Effector memory CD8-positive, alpha-beta T cell (primary cell): ENCODE data around the gene TMEM134.
"Not testable (repeated sequence)": the region's sequence is repeated elsewhere in the genome, so short reads cannot be mapped to it uniquely, and the experiment has no call there.

Experiments used
- ATAC-seq: fragments of 150-1000 bp; cut with Tn5 transposase; replicated peaks from 2 replicates; pipeline ENCODE4 v1.10.0; 2021; ENCODE audit warnings: mild to moderate bottlenecking, moderate library complexity
- DNase-seq, 3 experiments: peaks; one replicate each; pipeline ENCODE4 v3.0.0; 2021
- H3K27ac Mint-ChIP-seq, 2 donors: one replicate each; pipeline ENCODE4 v1.8.0; 2022; ENCODE audit warnings: mild to moderate bottlenecking in 2 of 2, mixed read lengths in 2 of 2, moderate library complexity in 2 of 2
- H3K27me3 Mint-ChIP-seq, 2 donors: one replicate each; pipeline ENCODE4 v1.8.0; 2022; ENCODE audit warnings: mixed read lengths in 2 of 2
- H3K36me3 Mint-ChIP-seq: one replicate; pipeline ENCODE4 v1.8.0; 2022; ENCODE audit warnings: mild to moderate bottlenecking, moderate library complexity, mixed read lengths; ENCODE audit not compliant: insufficient read depth
- H3K4me1 Mint-ChIP-seq, 2 donors: one replicate each; pipeline ENCODE4 v1.8.0; 2022; ENCODE audit warnings: low read depth in 2 of 2, mixed read lengths in 2 of 2
- H3K4me3 Mint-ChIP-seq, 2 donors: one replicate each; pipeline ENCODE4 v1.8.0; 2022; ENCODE audit warnings: mild to moderate bottlenecking in 2 of 2, mixed read lengths in 2 of 2, moderate library complexity in 2 of 2
- H3K9me3 Mint-ChIP-seq, 2 donors: one replicate each; pipeline ENCODE4 v1.8.0; 2022; ENCODE audit warnings: mixed read lengths in 2 of 2

The TMEM134 gene

GRCh38 chr11:67485873-67486361 lies 16.9 kb upstream of the TMEM134 start:
- peak overlapping the region; percentile 94 to 97 for H3K27ac Mint-ChIP-seq
- peaks cover 69% of the 10 kb centered on the region for H3K36me3 Mint-ChIP-seq
- peak; percentile 33 to 42 (median 38) for DNase-seq
- not testable (repeated sequence) for H3K9me3 Mint-ChIP-seq, H3K27me3 Mint-ChIP-seq, ATAC-seq
- peak overlapping the region; percentile 91 to 94 for H3K4me3 Mint-ChIP-seq
- peaks cover 62 to 67% of the 10 kb centered on the region in 2 donors for H3K4me1 Mint-ChIP-seq

GRCh38 chr11:67484847-67485311 lies 15.8 kb upstream of the TMEM134 start:
- ATAC-seq (peak; percentile 17), DNase-seq (peak; percentile 37 to 50 (median 38))
- peaks cover 58% of the 10 kb centered on the region for H3K36me3 Mint-ChIP-seq
- H3K4me1 Mint-ChIP-seq, result peaks cover 61 to 65% of the 10 kb centered on the region in 2 donors
- H3K9me3 Mint-ChIP-seq, result no peaks in the 10 kb centered on the region
- peak overlapping the region; percentile 96 to 97 for H3K27ac Mint-ChIP-seq
- H3K27me3 Mint-ChIP-seq, result no peaks in the 10 kb centered on the region
- peak overlapping the region; percentile 91 to 94 for H3K4me3 Mint-ChIP-seq

GRCh38 chr11:67483831-67484665 lies 15.0 kb upstream of the TMEM134 start:
- H3K9me3 Mint-ChIP-seq, result no peaks in the 10 kb centered on the region
- ATAC-seq, result peak; percentile 50
- H3K4me3 Mint-ChIP-seq, result peak overlapping the region; percentile 91 to 94
- H3K27me3 Mint-ChIP-seq, result no peaks in the 10 kb centered on the region
- H3K36me3 Mint-ChIP-seq, result peaks cover 54% of the 10 kb centered on the region
- peak overlapping the region; percentile 96 to 97 for H3K27ac Mint-ChIP-seq
- peaks cover 57 to 60% of the 10 kb centered on the region in 2 donors for H3K4me1 Mint-ChIP-seq
- DNase-seq, result peak in 1 of 3 experiments; percentile 53

GRCh38 chr11:67482827-67483798 lies 14.1 kb upstream of the TMEM134 start, which contains the start of gene AIP:
TSS of gene AIP (plus strand) at chr11:67483026. CDS start at chr11:67483159, 133 bp downstream.
- peak within 1 kb of the TSS; percentile 96 to 97 for H3K27ac Mint-ChIP-seq
- no peaks in the 10 kb centered on the region for H3K9me3 Mint-ChIP-seq
- ATAC-seq, result peak; percentile 78
- H3K4me3 Mint-ChIP-seq, result peak within 1 kb of the TSS; percentile 91 to 94
- peaks cover 51 to 53% of the 10 kb centered on the region in 2 donors for H3K4me1 Mint-ChIP-seq
- DNase-seq, result peak; percentile 97 to 99 (median 97)
- peaks cover 45% of the 10 kb centered on the region for H3K36me3 Mint-ChIP-seq
- no peaks in the 10 kb centered on the region for H3K27me3 Mint-ChIP-seq

- peak overlapping the region; percentile 91 to 94 for H3K4me3 Mint-ChIP-seq
- peaks cover 37% of the 10 kb centered on the region for H3K36me3 Mint-ChIP-seq
- no peaks in the 10 kb centered on the region for H3K9me3 Mint-ChIP-seq
- ATAC-seq (peak; percentile 9), DNase-seq (no peak)
- peak overlapping the region; percentile 96 to 97 for H3K27ac Mint-ChIP-seq
- H3K4me1 Mint-ChIP-seq, result peaks cover 44 to 46% of the 10 kb centered on the region in 2 donors
- no peaks in the 10 kb centered on the region for H3K27me3 Mint-ChIP-seq
These were observed 13.3 kb upstream of the TMEM134 start for GRCh38 chr11:67482275-67482826.

GRCh38 chr11:67477344-67478050 lies 8.4 kb upstream of the TMEM134 start:
- not testable (repeated sequence) for H3K4me3 Mint-ChIP-seq, H3K4me1 Mint-ChIP-seq, H3K27me3 Mint-ChIP-seq, DNase-seq, H3K27ac Mint-ChIP-seq, H3K9me3 Mint-ChIP-seq, ATAC-seq, H3K36me3 Mint-ChIP-seq

- not testable (repeated sequence) for H3K4me3 Mint-ChIP-seq, H3K36me3 Mint-ChIP-seq, ATAC-seq, H3K9me3 Mint-ChIP-seq, H3K4me1 Mint-ChIP-seq, DNase-seq, H3K27ac Mint-ChIP-seq, H3K27me3 Mint-ChIP-seq
These were observed 7.6 kb upstream of the TMEM134 start for GRCh38 chr11:67476692-67477091.

GRCh38 chr11:67472882-67473281 lies 3.8 kb upstream of the TMEM134 start:
- Mint-ChIP-seq H3K27me3 (no peaks in the 10 kb centered on the region), H3K4me1 (peaks cover 5 to 10% of the 10 kb centered on the region in 2 donors), H3K36me3 (peaks cover under 1% of the 10 kb centered on the region), H3K9me3 (no peaks in the 10 kb centered on the region), H3K27ac (no peak overlapping the region), H3K4me3 (no peak overlapping the region)
- DNase-seq, result no peak
- ATAC-seq, result no peak

- no peak for DNase-seq
- Mint-ChIP-seq H3K4me3 (peak overlapping the region; percentile 89 to 90), H3K27ac (peak overlapping the region in 1 of 2 donors; percentile 82), H3K27me3 (no peaks in the 10 kb centered on the region), H3K36me3 (peaks cover 6% of the 10 kb centered on the region), H3K4me1 (peaks cover 19 to 26% of the 10 kb centered on the region in 2 donors), H3K9me3 (no peaks in the 10 kb centered on the region)
- no peak for ATAC-seq
These were observed 1.4 kb upstream of the TMEM134 start for GRCh38 chr11:67470337-67471002.

GRCh38 chr11:67469508-67469811 lies 409 bp upstream of the TMEM134 start:
- H3K4me1 Mint-ChIP-seq, result peaks cover 27 to 33% of the 10 kb centered on the region in 2 donors
- H3K27me3 Mint-ChIP-seq, result no peaks in the 10 kb centered on the region
- no peaks in the 10 kb centered on the region for H3K9me3 Mint-ChIP-seq
- no peak for ATAC-seq
- H3K4me3 Mint-ChIP-seq, result peak overlapping the region; percentile 89 to 90
- H3K36me3 Mint-ChIP-seq, result peaks cover 12% of the 10 kb centered on the region
- DNase-seq, result no peak
- H3K27ac Mint-ChIP-seq, result peak overlapping the region; percentile 44 to 82

- Mint-ChIP-seq H3K27ac (peak overlapping the region; percentile 87 to 88), H3K36me3 (peaks cover 18% of the 10 kb centered on the region), H3K9me3 (no peaks in the 10 kb centered on the region), H3K4me1 (peaks cover 31 to 37% of the 10 kb centered on the region in 2 donors), H3K27me3 (no peaks in the 10 kb centered on the region), H3K4me3 (peak overlapping the region; percentile 89 to 90)
- ATAC-seq (no peak), DNase-seq (no peak)
These were observed 644 bp downstream of the TMEM134 start for GRCh38 chr11:67468456-67468758.

GRCh38 chr11:67468056-67468455 lies 995 bp downstream of the TMEM134 start:
- DNase-seq, result no peak
- no peak for ATAC-seq
- H3K4me1 Mint-ChIP-seq, result peaks cover 31 to 37% of the 10 kb centered on the region in 2 donors
- H3K36me3 Mint-ChIP-seq, result peaks cover 18% of the 10 kb centered on the region
- H3K4me3 Mint-ChIP-seq, result peak overlapping the region; percentile 89 to 90
- H3K27me3 Mint-ChIP-seq, result no peaks in the 10 kb centered on the region
- H3K9me3 Mint-ChIP-seq, result no peaks in the 10 kb centered on the region
- peak overlapping the region; percentile 87 to 88 for H3K27ac Mint-ChIP-seq
